ENCODE measurements around the gene ADARB2.

Gene ADARB2

DNA sequence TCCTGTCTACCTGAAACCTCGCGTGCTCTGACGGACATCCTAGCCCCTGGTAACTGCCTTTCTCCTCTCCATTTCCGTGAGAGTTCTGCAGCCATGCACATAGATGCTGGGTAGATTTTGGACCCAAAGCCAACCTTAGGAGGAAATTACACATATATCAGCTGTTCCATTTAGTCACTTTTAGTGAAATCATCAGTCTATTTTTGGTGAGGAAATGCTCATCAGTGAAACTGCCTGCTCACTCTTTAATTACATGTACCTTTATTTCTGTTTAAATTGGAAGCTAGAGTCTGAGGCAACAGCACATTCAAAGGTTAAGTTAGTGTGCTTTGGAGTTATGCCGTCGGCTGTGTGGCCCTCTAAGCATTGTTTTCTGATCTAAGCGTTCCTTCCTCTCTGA is 449.8 kb downstream of the ADARB2 start:
- Histone ChIP-seq H2AK5ac (ENCODE audit: low read depth, low read length) (no peak overlapping the region), H2AFZ (ENCODE audit: low read length) (no peak overlapping the region), H3K79me1 (ENCODE audit: low read depth, low read length) (no peaks in the 10 kb centered on the region), H2BK120ac (ENCODE audit: low read depth, low read length) (no peak overlapping the region), H4K8ac (ENCODE audit: low read depth, low read length) (no peak overlapping the region), H3K9ac (ENCODE audit: low read depth, low read length, poor library complexity) (no peak overlapping the region), H3K18ac (ENCODE audit: low read length) (no peak overlapping the region), H3K14ac (ENCODE audit: low read length) (no peak overlapping the region), H3K23ac (ENCODE audit: low read depth, low read length, poor library complexity) (no peak overlapping the region), H2BK5ac (ENCODE audit: low read length) (no peak overlapping the region), H4K91ac (ENCODE audit: low read depth, low read length, poor library complexity) (no peak overlapping the region), H2BK15ac (ENCODE audit: low read length) (no peak overlapping the region), H3K4me1 (ENCODE audit: control insufficient read depth in 2 of 2, insufficient read depth in 1 of 2, low read depth in 1 of 2, low read length in 2 of 2) (peaks cover 0 to 11% of the 10 kb centered on the region in 2 donors), H3K4ac (ENCODE audit: low read length) (no peak overlapping the region), H2BK12ac (ENCODE audit: low read length) (no peak overlapping the region), H3K4me3 (ENCODE audit: low read length in 2 of 2) (no peak overlapping the region), H3K4me2 (ENCODE audit: insufficient read depth, low read length, poor library complexity, severe bottlenecking) (no peak overlapping the region), H3K27me3 (ENCODE audit: control insufficient read depth in 3 of 3, insufficient read depth in 3 of 3, low read depth in 1 of 3, low read length in 3 of 3) (peaks cover 0 to 17% (median 0%) of the 10 kb centered on the region in 3 experiments), H3K27ac (replicated peaks; ENCODE audit: low read length) (no peak overlapping the region), H3K36me3 (replicated peaks in 1 of 2; ENCODE audit: control insufficient read depth in 2 of 2, insufficient read depth in 2 of 2, low read length in 2 of 2) (no peaks in the 10 kb centered on the region), H3K9me3 (replicated peaks in 1 of 2; ENCODE audit: control insufficient read depth in 2 of 2, insufficient read depth in 1 of 2, low read depth in 1 of 2, low read length in 2 of 2) (no peaks in the 10 kb centered on the region)
- no CpG with 5 or more reads among the region's 7 CpGs for WGBS, 2 donors (ENCODE audit: extremely low coverage in 2 of 2, insufficient read length in 2 of 2, insufficient replicate concordance in 1 of 2)
- DNase-seq (ENCODE audit: low spot score), result no peak

DNA sequence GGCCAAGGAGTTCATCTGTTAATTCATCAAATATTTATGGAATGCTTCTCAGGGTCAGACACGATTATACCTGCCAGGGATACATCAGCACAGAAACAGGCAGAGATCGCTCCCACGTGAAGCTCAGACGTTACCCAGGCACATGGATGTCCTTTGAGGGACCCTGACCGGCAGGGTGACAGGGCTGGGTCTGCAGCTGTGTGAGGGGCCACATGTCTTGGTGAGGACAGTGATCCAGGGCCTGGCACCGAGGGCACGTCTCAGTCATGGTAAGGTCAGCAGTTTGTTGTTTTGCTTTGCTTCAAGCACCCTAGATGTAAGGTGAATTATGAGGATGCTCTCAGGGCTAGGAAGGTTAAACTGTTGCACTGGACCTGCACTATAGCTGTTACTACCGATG is 453.2 kb downstream of the ADARB2 start:
- Histone ChIP-seq H3K9me3 (replicated peaks in 1 of 2; ENCODE audit: control insufficient read depth in 2 of 2, insufficient read depth in 1 of 2, low read depth in 1 of 2, low read length in 2 of 2) (no peaks in the 10 kb centered on the region), H2BK15ac (ENCODE audit: low read length) (no peak overlapping the region), H3K9ac (ENCODE audit: low read depth, low read length, poor library complexity) (no peak overlapping the region), H2BK120ac (ENCODE audit: low read depth, low read length) (no peak overlapping the region), H3K4me1 (ENCODE audit: control insufficient read depth in 2 of 2, insufficient read depth in 1 of 2, low read depth in 1 of 2, low read length in 2 of 2) (peaks cover 0 to 4% of the 10 kb centered on the region in 2 donors), H3K36me3 (replicated peaks in 1 of 2; ENCODE audit: control insufficient read depth in 2 of 2, insufficient read depth in 2 of 2, low read length in 2 of 2) (no peaks in the 10 kb centered on the region), H4K8ac (ENCODE audit: low read depth, low read length) (no peak overlapping the region), H3K14ac (ENCODE audit: low read length) (no peak overlapping the region), H4K91ac (ENCODE audit: low read depth, low read length, poor library complexity) (no peak overlapping the region), H3K4me3 (ENCODE audit: low read length in 2 of 2) (no peak overlapping the region), H3K4ac (ENCODE audit: low read length) (no peak overlapping the region), H2BK5ac (ENCODE audit: low read length) (no peak overlapping the region), H3K4me2 (ENCODE audit: insufficient read depth, low read length, poor library complexity, severe bottlenecking) (no peak overlapping the region), H2AK5ac (ENCODE audit: low read depth, low read length) (no peak overlapping the region), H2AFZ (ENCODE audit: low read length) (no peak overlapping the region), H3K79me1 (ENCODE audit: low read depth, low read length) (no peaks in the 10 kb centered on the region), H3K27ac (replicated peaks; ENCODE audit: low read length) (no peak overlapping the region), H3K23ac (ENCODE audit: low read depth, low read length, poor library complexity) (peak overlapping the region; percentile 25), H3K27me3 (ENCODE audit: control insufficient read depth in 3 of 3, insufficient read depth in 3 of 3, low read depth in 1 of 3, low read length in 3 of 3) (peaks cover 0 to 10% (median 0%) of the 10 kb centered on the region in 3 experiments), H2BK12ac (ENCODE audit: low read length) (no peak overlapping the region), H3K18ac (ENCODE audit: low read length) (no peak overlapping the region)
- DNase-seq (ENCODE audit: low spot score), result no peak
- WGBS, 2 donors (ENCODE audit: extremely low coverage in 2 of 2, insufficient read length in 2 of 2, insufficient replicate concordance in 1 of 2), result no CpG with 5 or more reads among the region's 8 CpGs

DNA sequence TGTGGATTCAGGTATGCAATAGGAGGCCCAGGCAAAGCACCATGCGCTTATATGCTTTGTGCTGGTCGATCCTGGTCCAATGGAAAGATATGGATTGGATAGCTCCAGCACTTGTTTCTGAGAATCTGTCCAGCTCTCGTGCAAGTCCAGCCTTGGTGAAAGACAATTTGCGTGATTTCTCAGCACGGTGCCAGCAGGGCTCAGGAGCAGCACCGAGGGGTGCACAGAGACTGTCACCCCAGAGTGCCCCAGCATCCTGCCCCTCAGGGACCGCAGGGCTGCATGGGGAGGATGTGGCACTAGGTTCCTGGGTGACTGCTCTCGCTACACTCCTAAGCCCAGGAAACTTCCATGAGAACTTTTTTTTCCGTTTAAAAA is 455.9 kb downstream of the ADARB2 start:
- no CpG with 5 or more reads among the region's 9 CpGs for WGBS, 2 donors (ENCODE audit: extremely low coverage in 2 of 2, insufficient read length in 2 of 2, insufficient replicate concordance in 1 of 2)

DNA sequence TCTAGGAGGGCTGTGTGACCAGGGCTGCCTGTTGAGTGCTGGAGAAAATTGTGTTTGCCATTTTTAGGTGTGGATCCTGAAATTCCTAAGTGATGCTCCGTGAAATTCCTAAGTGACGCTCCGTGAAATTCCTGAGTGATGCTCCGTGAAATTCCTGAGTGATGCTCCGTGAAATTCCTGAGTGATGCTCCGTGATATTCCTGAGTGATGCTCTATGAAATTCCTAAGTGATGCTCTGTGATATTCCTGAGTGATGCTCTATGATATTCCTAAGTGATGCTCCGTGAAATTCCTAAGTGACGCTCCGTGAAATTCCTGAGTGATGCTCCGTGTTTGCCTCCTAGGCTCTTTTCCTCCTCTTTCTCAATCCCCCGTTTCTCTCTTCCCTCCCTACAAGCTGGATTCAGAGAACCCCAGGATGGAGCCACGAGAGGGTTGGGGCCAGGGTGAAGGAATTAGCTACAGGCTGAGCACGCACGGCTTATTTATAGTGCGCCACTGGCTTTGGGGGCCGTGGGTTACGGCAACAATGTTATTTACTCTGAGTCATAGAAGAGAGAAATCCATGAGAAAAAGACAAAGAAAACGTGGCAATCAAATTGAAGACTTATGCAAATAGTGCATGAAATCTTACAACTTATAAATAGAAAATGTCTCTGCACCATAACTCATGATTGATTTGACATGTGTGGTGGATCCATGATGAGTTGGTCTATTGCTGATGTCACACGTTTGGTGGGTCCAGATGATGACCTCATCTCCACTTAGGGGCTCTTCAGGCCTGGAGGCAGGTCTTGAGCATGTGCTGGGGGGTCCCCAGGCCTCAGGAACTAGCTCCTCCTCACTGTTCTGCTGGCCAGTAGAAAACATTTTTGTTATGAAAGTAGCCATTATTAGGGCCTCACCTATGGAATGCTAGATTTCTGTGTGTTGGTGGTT is 456.6 kb downstream of the ADARB2 start:
- no CpG with 5 or more reads among the region's 19 CpGs for WGBS, 2 donors (ENCODE audit: extremely low coverage in 2 of 2, insufficient read length in 2 of 2, insufficient replicate concordance in 1 of 2)
- no peak overlapping the region for H3K9ac ChIP-seq (ENCODE audit: low read depth, low read length, poor library complexity)

More for the DNA sequence above, 455.9 kb downstream of the ADARB2 start:
- Histone ChIP-seq H3K9me3 (replicated peaks in 1 of 2; ENCODE audit: control insufficient read depth in 2 of 2, insufficient read depth in 1 of 2, low read depth in 1 of 2, low read length in 2 of 2) (no peaks in the 10 kb centered on the region), H3K4me2 (ENCODE audit: insufficient read depth, low read length, poor library complexity, severe bottlenecking) (no peak overlapping the region), H3K14ac (ENCODE audit: low read length) (no peak overlapping the region), H2BK5ac (ENCODE audit: low read length) (no peak overlapping the region), H2AFZ (ENCODE audit: low read length) (no peak overlapping the region), H3K23ac (ENCODE audit: low read depth, low read length, poor library complexity) (no peak overlapping the region), H3K27ac (replicated peaks; ENCODE audit: low read length) (no peak overlapping the region), H3K18ac (ENCODE audit: low read length) (no peak overlapping the region), H2BK15ac (ENCODE audit: low read length) (no peak overlapping the region), H3K4me3 (ENCODE audit: low read length in 2 of 2) (no peak overlapping the region), H3K79me1 (ENCODE audit: low read depth, low read length) (no peaks in the 10 kb centered on the region), H3K4me1 (ENCODE audit: control insufficient read depth in 2 of 2, insufficient read depth in 1 of 2, low read depth in 1 of 2, low read length in 2 of 2) (peaks cover 0 to 4% of the 10 kb centered on the region in 2 donors), H3K36me3 (replicated peaks in 1 of 2; ENCODE audit: control insufficient read depth in 2 of 2, insufficient read depth in 2 of 2, low read length in 2 of 2) (no peaks in the 10 kb centered on the region), H4K91ac (ENCODE audit: low read depth, low read length, poor library complexity) (no peak overlapping the region), H4K8ac (ENCODE audit: low read depth, low read length) (no peak overlapping the region), H2BK12ac (ENCODE audit: low read length) (peak overlapping the region; percentile 92), H3K9ac (ENCODE audit: low read depth, low read length, poor library complexity) (no peak overlapping the region), H3K27me3 (ENCODE audit: control insufficient read depth in 3 of 3, insufficient read depth in 3 of 3, low read depth in 1 of 3, low read length in 3 of 3) (peaks cover 0 to under 1% (median 0%) of the 10 kb centered on the region in 3 experiments), H3K4ac (ENCODE audit: low read length) (no peak overlapping the region), H2AK5ac (ENCODE audit: low read depth, low read length) (no peak overlapping the region), H2BK120ac (ENCODE audit: low read depth, low read length) (no peak overlapping the region)
- no peak for DNase-seq (ENCODE audit: low spot score)

More for the DNA sequence above, 456.6 kb downstream of the ADARB2 start:
- Histone ChIP-seq H3K4me3 (ENCODE audit: low read length in 2 of 2) (no peak overlapping the region), H3K4me2 (ENCODE audit: insufficient read depth, low read length, poor library complexity, severe bottlenecking) (no peak overlapping the region), H2BK5ac (ENCODE audit: low read length) (no peak overlapping the region), H2BK120ac (ENCODE audit: low read depth, low read length) (no peak overlapping the region), H2AK5ac (ENCODE audit: low read depth, low read length) (no peak overlapping the region), H3K9me3 (replicated peaks in 1 of 2; ENCODE audit: control insufficient read depth in 2 of 2, insufficient read depth in 1 of 2, low read depth in 1 of 2, low read length in 2 of 2) (no peaks in the 10 kb centered on the region), H3K4me1 (ENCODE audit: control insufficient read depth in 2 of 2, insufficient read depth in 1 of 2, low read depth in 1 of 2, low read length in 2 of 2) (peaks cover 0 to 4% of the 10 kb centered on the region in 2 donors), H3K23ac (ENCODE audit: low read depth, low read length, poor library complexity) (no peak overlapping the region), H3K18ac (ENCODE audit: low read length) (no peak overlapping the region), H3K4ac (ENCODE audit: low read length) (no peak overlapping the region), H3K27ac (replicated peaks; ENCODE audit: low read length) (no peak overlapping the region), H4K8ac (ENCODE audit: low read depth, low read length) (no peak overlapping the region), H3K79me1 (ENCODE audit: low read depth, low read length) (no peaks in the 10 kb centered on the region), H3K36me3 (replicated peaks in 1 of 2; ENCODE audit: control insufficient read depth in 2 of 2, insufficient read depth in 2 of 2, low read length in 2 of 2) (no peaks in the 10 kb centered on the region), H2BK12ac (ENCODE audit: low read length) (no peak overlapping the region), H4K91ac (ENCODE audit: low read depth, low read length, poor library complexity) (no peak overlapping the region), H3K27me3 (ENCODE audit: control insufficient read depth in 3 of 3, insufficient read depth in 3 of 3, low read depth in 1 of 3, low read length in 3 of 3) (no peaks in the 10 kb centered on the region), H3K14ac (ENCODE audit: low read length) (no peak overlapping the region), H2BK15ac (ENCODE audit: low read length) (no peak overlapping the region), H2AFZ (ENCODE audit: low read length) (no peak overlapping the region)
- DNase-seq (ENCODE audit: low spot score), result no peak
